ENCODE results near the gene RUFY4. TPM values are rescaled to one million over a fixed set of nuclear protein-coding genes. Genes with fewer than 3 reads are reported as not detected.

RUFY4 gene
- total and polyA plus RNA-seq, 2 donors (not counting 3 experiments of a cell fraction or from before 2014, with no cell fraction given) = not detected

- POLR2A ChIA-PET = no interaction called here
- no peak for TF ChIP-seq FOS (IDR thresholded peaks at IDR 0.05; ENCODE audit: borderline replicate concordance, insufficient read depth, low read length)
- no peak for TF ChIP-seq MAX (IDR thresholded peaks at IDR 0.05; ENCODE audit: insufficient read depth, insufficient read length)
- no peak for TF ChIP-seq POLR2AphosphoS5 (IDR thresholded peaks at IDR 0.05; ENCODE audit: insufficient read depth, low read depth, low read length)
- no peak for TF ChIP-seq JUN (IDR thresholded peaks at IDR 0.05; ENCODE audit: borderline replicate concordance, insufficient read depth, insufficient read length, low read depth)
- no peak for TF ChIP-seq CTCF (IDR thresholded peaks at IDR 0.05; ENCODE audit: extremely low read depth in 1 of 2, insufficient read depth in 1 of 2, low read depth in 1 of 2, low read length in 2 of 2)
- no peak for TF ChIP-seq EZH2 (IDR thresholded peaks at IDR 0.05; ENCODE audit: borderline replicate concordance, low read depth, low read length, severe bottlenecking)
- no peak for TF ChIP-seq MYC (IDR thresholded peaks at IDR 0.05; ENCODE audit: low read depth, low read length)
- TF ChIP-seq GATA2 (IDR thresholded peaks at IDR 0.05; ENCODE audit: insufficient read depth, insufficient read length, low read depth, low read length) = no peak
- TF ChIP-seq POLR2A (IDR thresholded peaks at IDR 0.05; ENCODE audit: low read depth, low read length) = no peak
Observed at GRCh38 chr2:218127929-218128455, 58.9 kb downstream of the RUFY4 start.

More at GRCh38 chr2:218127929-218128455, 58.9 kb downstream of the RUFY4 start:
- dilution Hi-C loops (cut with MboI; ENCODE audit: extremely low pct_ligation_motif_present, low sequenced_read_pairs) = no loop called here
- Histone ChIP-seq H2AFZ (ENCODE audit: low read depth, low read length) (no peak overlapping the region), H3K4me1 (ENCODE audit: control insufficient read depth, extremely low read depth, insufficient read depth, low read length) (no peaks in the 10 kb centered on the region), H3K27ac (ENCODE audit: insufficient read depth, low read depth, low read length) (no peak overlapping the region), H3K4me2 (ENCODE audit: insufficient read depth, low read length) (no peak overlapping the region), H4K20me1 (replicated peaks; ENCODE audit: control insufficient read depth, extremely low read depth, insufficient read depth, low read length) (no peaks in the 10 kb centered on the region), H3K9me1 (replicated peaks; ENCODE audit: control insufficient read depth, extremely low read depth, insufficient read depth, low read length) (no peaks in the 10 kb centered on the region), H3K4me3 (replicated peaks in 1 of 3; ENCODE audit: insufficient read depth in 1 of 3, low read depth in 1 of 3, low read length in 3 of 3) (no peak overlapping the region), H3K27me3 (ENCODE audit: control insufficient read depth in 2 of 2, insufficient read depth in 2 of 2, low read length in 2 of 2) (peaks cover 1 to 3% of the 10 kb centered on the region in 2 experiments), H3K9me3 (replicated peaks; ENCODE audit: control insufficient read depth, insufficient read depth, low read length) (no peaks in the 10 kb centered on the region), H3K36me3 (ENCODE audit: control insufficient read depth in 2 of 2, extremely low read depth in 1 of 2, insufficient read depth in 2 of 2, low read length in 2 of 2) (no peaks in the 10 kb centered on the region), H3K79me2 (ENCODE audit: control insufficient read depth, insufficient read depth, low read length) (no peaks in the 10 kb centered on the region), H3K9ac (replicated peaks; ENCODE audit: extremely low read depth, insufficient read depth, low read length) (no peak overlapping the region)
- CTCF ChIA-PET = no interaction called here
- DNase-seq (ENCODE audit: low read depth, low spot score) (no peak), FAIRE-seq (no peak)
- intact Hi-C loops (cut with micrococcal nuclease) = no loop called here
- BruUV-seq (replicated peaks) = no TSS peak

Data from endothelial cell of umbilical vein (primary cell).